Measurements from ENCODE around the gene SEZ6L.

SEZ6L gene

GRCh38 chr22:26169315-26170111, at the start of gene SEZ6L:
TSS of gene SEZ6L (plus strand) at chr22:26169462. CDS start at chr22:26169670, 208 bp downstream.
- peak; percentile 60 for DNase-seq

- DNase-seq = no peak
Measured at GRCh38 chr22:26122920-26123468, 46.3 kb upstream of the SEZ6L start.

GRCh38 chr22:26124991-26125725, 44.1 kb upstream of the SEZ6L start:
- DNase-seq = no peak

- DNase-seq = no peak
Measured at GRCh38 chr22:26127126-26127525, 42.1 kb upstream of the SEZ6L start.

GRCh38 chr22:26127556-26127955, 41.7 kb upstream of the SEZ6L start:
- no peak for DNase-seq

- no peak for DNase-seq
Measured at GRCh38 chr22:26131589-26132154, 37.6 kb upstream of the SEZ6L start.

- DNase-seq = no peak
Measured at GRCh38 chr22:26134654-26135330, 34.5 kb upstream of the SEZ6L start.

- no peak for DNase-seq
Measured at GRCh38 chr22:26135806-26136205, 33.5 kb upstream of the SEZ6L start.

GRCh38 chr22:26139310-26139709, 30.0 kb upstream of the SEZ6L start:
- DNase-seq = no peak

- no peak for DNase-seq
Measured at GRCh38 chr22:26141831-26142230, 27.4 kb upstream of the SEZ6L start.

GRCh38 chr22:26143806-26144325, 25.4 kb upstream of the SEZ6L start:
- no peak for DNase-seq

- DNase-seq = no peak
Measured at GRCh38 chr22:26159886-26160285, 9.4 kb upstream of the SEZ6L start.

GRCh38 chr22:26161746-26162145, 7.5 kb upstream of the SEZ6L start:
- DNase-seq = no peak

- DNase-seq = no peak
Measured at GRCh38 chr22:26162926-26163325, 6.3 kb upstream of the SEZ6L start.

GRCh38 chr22:26164174-26164573, 5.1 kb upstream of the SEZ6L start:
- DNase-seq = no peak

GRCh38 chr22:26168330-26168851, 871 bp upstream of the SEZ6L start:
- DNase-seq = no peak

- peak; percentile 65 for DNase-seq
Measured at GRCh38 chr22:26168939-26169314, 335 bp upstream of the SEZ6L start.

GRCh38 chr22:26170112-26170492, 840 bp downstream of the SEZ6L start:
- DNase-seq = no peak

- peak; percentile 64 for DNase-seq
Measured at GRCh38 chr22:26170795-26171580, 1.7 kb downstream of the SEZ6L start.

GRCh38 chr22:26172389-26172990, 3.2 kb downstream of the SEZ6L start:
- DNase-seq = no peak

GRCh38 chr22:26174280-26174679, 5.0 kb downstream of the SEZ6L start:
- no peak for DNase-seq
